ENCODE data around the gene AKAP6.
"Not testable (repeated sequence)": the region's sequence is repeated elsewhere in the genome, so short reads cannot be mapped to it uniquely, and the experiment has no call there.

DNA sequence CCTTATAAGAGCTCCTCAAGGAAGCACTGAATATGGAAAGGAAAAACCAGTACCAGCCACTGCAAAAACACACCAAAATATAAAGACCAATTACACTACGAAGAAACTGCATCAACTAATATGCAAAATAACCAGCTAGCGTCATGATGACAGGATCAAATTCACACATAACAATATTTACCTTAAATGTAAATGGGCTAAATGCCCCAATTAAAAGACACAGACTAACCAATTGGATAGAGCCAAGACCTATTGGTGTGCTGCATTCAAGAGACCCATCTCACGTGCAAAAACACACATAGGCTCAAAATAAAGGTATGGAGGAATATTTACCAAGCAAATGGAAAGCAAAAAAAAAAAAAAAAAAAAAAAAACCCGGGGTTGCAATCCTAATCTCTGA lies 133.5 kb downstream of the AKAP6 start:
- not testable (repeated sequence) for TF ChIP-seq POLR2A (IDR thresholded peaks at IDR 0.05)
- TF ChIP-seq, protein P1, sequence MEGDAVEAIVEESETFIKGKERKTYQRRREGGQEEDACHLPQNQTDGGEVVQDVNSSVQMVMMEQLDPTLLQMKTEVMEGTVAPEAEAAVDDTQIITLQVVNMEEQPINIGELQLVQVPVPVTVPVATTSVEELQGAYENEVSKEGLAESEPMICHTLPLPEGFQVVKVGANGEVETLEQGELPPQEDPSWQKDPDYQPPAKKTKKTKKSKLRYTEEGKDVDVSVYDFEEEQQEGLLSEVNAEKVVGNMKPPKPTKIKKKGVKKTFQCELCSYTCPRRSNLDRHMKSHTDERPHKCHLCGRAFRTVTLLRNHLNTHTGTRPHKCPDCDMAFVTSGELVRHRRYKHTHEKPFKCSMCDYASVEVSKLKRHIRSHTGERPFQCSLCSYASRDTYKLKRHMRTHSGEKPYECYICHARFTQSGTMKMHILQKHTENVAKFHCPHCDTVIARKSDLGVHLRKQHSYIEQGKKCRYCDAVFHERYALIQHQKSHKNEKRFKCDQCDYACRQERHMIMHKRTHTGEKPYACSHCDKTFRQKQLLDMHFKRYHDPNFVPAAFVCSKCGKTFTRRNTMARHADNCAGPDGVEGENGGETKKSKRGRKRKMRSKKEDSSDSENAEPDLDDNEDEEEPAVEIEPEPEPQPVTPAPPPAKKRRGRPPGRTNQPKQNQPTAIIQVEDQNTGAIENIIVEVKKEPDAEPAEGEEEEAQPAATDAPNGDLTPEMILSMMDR (IDR thresholded peaks at IDR 0.05) = not testable (repeated sequence)
